Activated B cell treated with CpG ODN at 0.5 μM for 24 hours (primary cell): ENCODE results near the gene TAPBP. TPM values are rescaled to one million over a fixed set of nuclear protein-coding genes. Genes with fewer than 3 reads are reported as not detected.

Experiments used
- ATAC-seq: fragments of 200-7000 bp; cut with Tn5 transposase; one replicate; pipeline ENCODE4 v1.10.0; 2021; ENCODE audit warnings: low read depth, mild to moderate bottlenecking, moderate library complexity
- CTCF ChIA-PET: fragments of 350-600 bp; sonication (Branson Sonifier 250); formaldehyde crosslinking; loops from one replicate; lab custom pipeline; 2021; ENCODE audit warnings: antibody characterized with exemption; lab: Charles Lee
- POLR2A ChIA-PET: fragments of 350-600 bp; sonication (Branson Sonifier 250); formaldehyde crosslinking; loops from one replicate; lab custom pipeline; 2021; ENCODE audit warnings: antibody characterized with exemption; lab: Charles Lee
- DNase-seq: peaks from one replicate; pipeline ENCODE4 v3.0.0; 2022
- H3K27ac Mint-ChIP-seq: one replicate; pipeline ENCODE4 v1.8.0; 2020; ENCODE audit warnings: mixed read lengths
- H3K27me3 Mint-ChIP-seq: one replicate; pipeline ENCODE4 v1.8.0; 2021; ENCODE audit warnings: mixed read lengths
- H3K36me3 Mint-ChIP-seq: one replicate; pipeline ENCODE4 v1.8.0; 2021; ENCODE audit warnings: low read depth, mixed read lengths
- H3K4me1 Mint-ChIP-seq: one replicate; pipeline ENCODE4 v1.8.0; 2021; ENCODE audit warnings: mixed read lengths
- H3K4me3 Mint-ChIP-seq: one replicate; pipeline ENCODE4 v1.8.0; 2020; ENCODE audit warnings: mild to moderate bottlenecking, mixed read lengths
- H3K9me3 Mint-ChIP-seq: one replicate; pipeline ENCODE4 v1.8.0; 2020; ENCODE audit warnings: mixed read lengths
- CTCF ChIP-seq: fragments of 200-600 bp; IDR thresholded peaks from one replicate; pipeline ENCODE4 v1.8.0; 2022; ENCODE audit warnings: antibody characterized with exemption, mild to moderate bottlenecking
- intact Hi-C: fragments of 100-400 bp; cut with micrococcal nuclease; formaldehyde crosslinking; loops from one replicate; pipeline ENCODE4 v1.15.1; 2024
- total RNA-seq: library from RNA; stranded (reverse); gene quantifications from 2 replicates; pipeline ENCODE4 v1.2.3, GENCODE V29; 2022

TAPBP gene
- total RNA-seq, 1 donor from 2014 or later, result 350 TPM

GRCh38 chr6:33319939-33320314 lies 6.0 kb upstream of the TAPBP start:
- H3K36me3 Mint-ChIP-seq, result peaks cover 66% of the 10 kb centered on the region

GRCh38 chr6:33318426-33319073 lies 4.7 kb upstream of the TAPBP start:
- DNase-seq (no peak), ATAC-seq (no peak)
- POLR2A ChIA-PET, result interaction anchor here (0.6 to 3.5 kb wide), 23 partner anchors 10 to 1820 kb away, joined by 3 to 102 read pairs (median 7); partner anchors contain the start of genes B3GALT4, BAK1, CUTA and PFDN6
- Mint-ChIP-seq H3K4me3 (peak overlapping the region; percentile 99), H3K27me3 (no peaks in the 10 kb centered on the region), H3K4me1 (peaks cover 90% of the 10 kb centered on the region), H3K36me3 (peaks cover 72% of the 10 kb centered on the region), H3K27ac (peak overlapping the region; percentile 98), H3K9me3 (no peaks in the 10 kb centered on the region)
- intact Hi-C loops, result loop anchor here (1.0 to 5.0 kb wide), 2 partner anchors 73 to 346 kb away; partner anchors contain the start of gene KIFC1
- CTCF ChIA-PET, result interaction anchor here (1.3 to 2.5 kb wide), 2 partner anchors 27 to 41 kb away, joined by 8 to 15 read pairs; partner anchors contain the start of gene B3GALT4
- no peak for TF ChIP-seq CTCF

More at GRCh38 chr6:33319939-33320314, 6.0 kb upstream of the TAPBP start:
- CTCF ChIA-PET, result no interaction called here
- DNase-seq, result no peak
- POLR2A ChIA-PET, result interaction anchor here (0.7 to 1.4 kb wide), 2 partner anchors 56 to 111 kb away, joined by 3 read pairs; partner anchors contain the start of gene RING1
- Mint-ChIP-seq H3K9me3 (no peaks in the 10 kb centered on the region), H3K27ac (peak overlapping the region; percentile 63), H3K27me3 (no peaks in the 10 kb centered on the region), H3K4me1 (peaks cover 90% of the 10 kb centered on the region), H3K4me3 (peak overlapping the region; percentile 66)
- no peak for ATAC-seq
- intact Hi-C loops, result loop anchor here (5.0 kb wide), 1 partner anchor 348 kb away; no protein-coding TSS in a partner anchor
- TF ChIP-seq CTCF, result no peak

GRCh38 chr6:33317669-33318425 lies 4.0 kb upstream of the TAPBP start, which contains the start of gene ZBTB22:
ZBTB22 (minus strand) TSS chr6:33317744; CDS start chr6:33316916, 828 bp downstream.
- peaks cover 72% of the 10 kb centered on the region for H3K36me3 Mint-ChIP-seq
- CTCF ChIA-PET, result interaction anchor here (0.6 to 2.5 kb wide), 4 partner anchors 18 to 41 kb away, joined by 3 to 15 read pairs (median 6); partner anchors contain the start of genes B3GALT4 and RGL2

GRCh38 chr6:33317419-33317668 lies 3.5 kb upstream of the TAPBP start:
- Mint-ChIP-seq H3K4me3 (peak overlapping the region; percentile 99), H3K27ac (peak overlapping the region; percentile 46), H3K36me3 (peaks cover 72% of the 10 kb centered on the region), H3K9me3 (no peaks in the 10 kb centered on the region), H3K4me1 (peaks cover 86% of the 10 kb centered on the region), H3K27me3 (no peaks in the 10 kb centered on the region)
- no peak for TF ChIP-seq CTCF
- intact Hi-C loops, result loop anchor here (5.0 kb wide), 1 partner anchor 345 kb away; no protein-coding TSS in a partner anchor
- CTCF ChIA-PET, result interaction anchor here (0.6 to 2.5 kb wide), 4 partner anchors 18 to 40 kb away, joined by 3 to 15 read pairs (median 6); partner anchors contain the start of genes B3GALT4 and RGL2
- ATAC-seq (no peak), DNase-seq (no peak)
- POLR2A ChIA-PET, result interaction anchor here (0.6 to 3.5 kb wide), 30 partner anchors 8 to 1761 kb away, joined by 3 to 102 read pairs (median 6); partner anchors contain the start of genes B3GALT4, BAK1, CUTA and GPSM3

More at GRCh38 chr6:33317669-33318425, 4.0 kb upstream of the TAPBP start, which contains the start of gene ZBTB22:
- POLR2A ChIA-PET, result interaction anchor here (0.5 to 3.5 kb wide), 40 partner anchors 8 to 1819 kb away, joined by 3 to 102 read pairs (median 4); partner anchors contain the start of genes B3GALT4, BAK1, CUTA and DXO
- TF ChIP-seq CTCF, result no peak
- H3K27ac Mint-ChIP-seq, result peak within 1 kb of the TSS; percentile 98
- ATAC-seq (peak; percentile 59), DNase-seq (peak; percentile 91)
- H3K4me1 Mint-ChIP-seq, result peaks cover 84% of the 10 kb centered on the region
- H3K4me3 Mint-ChIP-seq, result peak within 1 kb of the TSS; percentile 99
- intact Hi-C loops, result loop anchor here (1.0 to 5.0 kb wide), 2 partner anchors 73 to 346 kb away; partner anchors contain the start of gene KIFC1
- H3K27me3 Mint-ChIP-seq, result no peaks in the 10 kb centered on the region
- no peaks in the 10 kb centered on the region for H3K9me3 Mint-ChIP-seq
